NCI-H1436 (cell line): ENCODE measurements around the gene PANX2.
"Not testable (repeated sequence)": the region's sequence is repeated elsewhere in the genome, so short reads cannot be mapped to it uniquely, and the experiment has no call there.

ENCODE experiments used
- DNase-seq: peaks from one replicate; lab custom pipeline; 2025; lab: John Stamatoyannopoulos, UW

The PANX2 gene

GRCh38 chr22:50170453-50171318, at the start of gene PANX2:
TSS of gene PANX2 (plus strand) at chr22:50170731. CDS start at chr22:50170731, 0 bp downstream.
- DNase-seq, result peak; percentile 23

GRCh38 chr22:50121202-50121740, 49.3 kb upstream of the PANX2 start:
- DNase-seq, result no peak

GRCh38 chr22:50123119-50123518, 47.4 kb upstream of the PANX2 start:
- no peak for DNase-seq

- DNase-seq, result no peak
Observed at GRCh38 chr22:50125029-50125428, 45.5 kb upstream of the PANX2 start.

GRCh38 chr22:50129121-50129736, 41.3 kb upstream of the PANX2 start:
- DNase-seq, result no peak

GRCh38 chr22:50131894-50132293, 38.6 kb upstream of the PANX2 start:
- DNase-seq, result no peak

- DNase-seq, result no peak
Observed at GRCh38 chr22:50134481-50134880, 36.0 kb upstream of the PANX2 start.

- DNase-seq, result no peak
Observed at GRCh38 chr22:50136581-50137015, 33.9 kb upstream of the PANX2 start.

GRCh38 chr22:50137277-50137676, 33.3 kb upstream of the PANX2 start:
- DNase-seq, result not testable (repeated sequence)

- DNase-seq, result no peak
Observed at GRCh38 chr22:50138041-50138440, 32.5 kb upstream of the PANX2 start.

GRCh38 chr22:50138988-50139387, 31.5 kb upstream of the PANX2 start:
- no peak for DNase-seq

GRCh38 chr22:50139843-50140415, 30.6 kb upstream of the PANX2 start:
- peak; percentile 76 for DNase-seq

- DNase-seq, result no peak
Observed at GRCh38 chr22:50140615-50141014, 29.9 kb upstream of the PANX2 start.

GRCh38 chr22:50141462-50141861, 29.1 kb upstream of the PANX2 start:
- no peak for DNase-seq

- DNase-seq, result no peak
Observed at GRCh38 chr22:50141891-50142363, 28.6 kb upstream of the PANX2 start.

- no peak for DNase-seq
Observed at GRCh38 chr22:50143096-50143495, 27.4 kb upstream of the PANX2 start.

GRCh38 chr22:50144005-50144614, 26.4 kb upstream of the PANX2 start:
- DNase-seq, result no peak

GRCh38 chr22:50145721-50146438, 24.7 kb upstream of the PANX2 start:
- no peak for DNase-seq

- peak; percentile 49 for DNase-seq
Observed at GRCh38 chr22:50146439-50147238, 23.9 kb upstream of the PANX2 start.
